ENCODE results near the gene ATP6AP2.
"Not testable (repeated sequence)": the region's sequence is repeated elsewhere in the genome, so short reads cannot be mapped to it uniquely, and the experiment has no call there.

The ATP6AP2 gene

GRCh38 chrX:40576291-40576690 is 4.5 kb upstream of the ATP6AP2 start:
- no peak for DNase-seq

DNA sequence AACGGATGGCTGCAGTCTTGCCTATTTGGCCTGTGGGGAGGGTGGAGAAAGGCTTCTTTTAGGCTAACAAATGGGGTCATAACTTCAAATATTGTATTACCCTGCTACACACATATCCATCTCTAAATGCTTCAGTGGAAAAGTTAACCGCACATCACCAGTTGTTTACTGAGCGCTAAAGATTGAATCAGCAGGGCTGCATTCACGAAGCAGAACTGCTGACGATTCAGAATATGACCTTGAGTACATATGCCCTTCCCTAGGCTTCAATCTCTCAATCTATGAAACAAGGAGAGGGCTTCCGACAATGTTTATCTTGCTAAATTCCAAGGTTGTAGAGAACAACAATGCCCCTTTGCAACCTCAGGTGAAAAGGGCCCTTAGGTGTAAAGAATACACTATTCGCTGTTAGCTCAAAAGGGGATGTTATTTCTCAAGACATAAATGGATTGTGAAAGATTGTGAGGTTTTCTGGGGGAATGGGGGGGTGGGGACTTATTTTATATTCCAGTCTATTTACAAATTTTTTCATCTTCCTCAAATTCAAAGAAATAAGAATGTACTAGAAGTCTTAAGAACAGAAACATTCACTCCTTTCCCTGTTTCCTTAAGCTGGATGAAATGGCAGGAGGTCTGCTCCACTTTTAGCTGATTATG is 2.6 kb upstream of the ATP6AP2 start:
- DNase-seq, result no peak

DNA sequence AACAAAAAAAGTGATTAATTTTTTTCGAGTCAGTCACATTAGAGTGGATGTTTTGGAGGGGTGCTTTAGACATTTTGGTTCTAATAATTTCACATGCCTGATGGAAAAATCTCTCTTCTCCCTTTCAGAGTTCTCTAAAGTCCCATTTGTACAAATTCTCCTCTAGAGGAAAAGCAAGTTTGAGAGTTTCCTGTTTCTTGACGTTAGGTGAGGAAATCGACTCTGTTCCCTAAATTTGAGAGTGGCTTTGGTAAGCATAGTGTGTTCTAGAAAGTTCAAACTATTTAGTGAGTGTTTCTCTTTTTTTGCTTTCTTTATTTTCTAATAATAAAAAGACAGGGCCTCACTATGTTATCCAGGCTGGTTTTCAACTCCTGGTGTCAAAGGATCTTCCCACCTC is 1.6 kb upstream of the ATP6AP2 start:
- no peak for DNase-seq

DNA sequence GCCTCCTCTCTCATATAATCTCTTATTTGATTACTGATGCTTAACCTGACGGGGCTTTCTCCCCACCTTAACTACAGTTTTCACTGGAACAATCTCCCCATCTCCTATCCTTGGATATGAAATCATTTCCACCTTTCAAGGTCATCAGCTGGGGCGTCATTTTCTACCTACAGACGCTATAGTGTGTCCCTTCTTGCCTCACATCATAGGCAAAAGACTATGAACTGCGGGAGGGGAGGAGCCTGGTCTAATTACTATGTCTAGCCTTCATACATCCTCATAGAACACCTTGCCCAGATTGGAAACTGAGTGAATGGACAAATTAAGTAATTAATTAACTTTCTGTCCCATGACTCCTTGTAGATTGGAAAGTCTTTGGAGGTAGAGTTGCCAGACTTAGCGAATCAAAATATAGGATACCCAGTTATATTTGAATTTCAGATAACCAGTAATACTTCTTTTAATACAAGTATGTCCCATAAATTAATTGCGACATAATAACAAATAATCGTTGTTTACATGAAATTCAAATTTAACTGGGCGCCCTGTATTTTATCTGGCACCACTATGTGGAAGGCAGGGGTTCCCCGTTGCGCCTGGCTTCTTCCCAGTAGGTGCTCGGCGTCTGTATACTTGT is 752 bp upstream of the ATP6AP2 start:
- DNase-seq, result no peak

DNA sequence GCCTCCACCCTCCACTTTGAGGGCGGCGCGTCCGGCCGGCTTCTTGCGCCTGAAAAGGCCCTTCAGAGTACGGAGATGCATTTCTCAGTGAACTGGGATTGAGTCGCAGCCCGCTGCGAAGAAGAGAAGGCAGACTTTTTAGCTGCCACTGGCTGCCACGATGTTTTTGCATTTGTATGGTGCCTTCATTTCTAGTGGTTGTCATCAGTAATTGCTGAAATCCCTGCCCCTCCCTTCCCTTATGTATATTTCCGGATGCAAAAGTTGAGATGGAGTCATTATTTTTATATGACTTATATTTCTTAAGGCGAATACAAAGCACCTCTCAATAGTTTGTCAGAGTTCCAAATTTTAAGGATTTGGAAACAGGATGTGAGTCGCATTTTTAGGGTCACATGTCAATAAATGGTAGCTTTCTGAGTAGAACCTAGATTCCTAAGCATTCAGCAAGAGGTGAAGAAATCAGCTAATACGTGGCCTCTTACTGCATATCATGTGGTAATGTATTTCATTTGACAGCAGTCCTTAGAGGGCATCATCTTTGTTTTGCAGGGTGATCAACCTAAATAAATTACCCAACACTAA is 658 bp downstream of the ATP6AP2 start:
- peak in 3 of 5 donors; percentile 4 to 23 (median 13) for DNase-seq

GRCh38 chrX:40582178-40582577 is 1.4 kb downstream of the ATP6AP2 start:
- DNase-seq, result not testable (repeated sequence)

DNA sequence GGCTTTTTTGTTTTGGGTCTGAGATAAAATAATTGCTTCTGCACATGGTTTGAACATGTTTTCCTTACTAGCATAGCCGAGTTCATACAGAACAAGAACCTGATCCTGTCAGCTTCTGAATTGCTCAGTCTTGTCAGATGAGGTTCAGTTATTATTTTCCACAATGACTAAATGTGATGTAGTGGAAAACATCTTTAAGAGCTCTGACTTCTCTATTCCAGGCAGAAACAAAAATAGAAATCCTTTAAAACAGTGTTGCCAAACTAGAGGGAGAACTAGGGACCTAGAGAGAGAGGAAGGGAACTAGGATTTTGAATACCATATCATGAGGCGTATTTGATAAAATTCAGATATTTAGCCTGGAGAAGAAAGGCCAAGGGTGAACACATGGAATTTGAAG is 2.0 kb downstream of the ATP6AP2 start:
- DNase-seq, result no peak

DNA sequence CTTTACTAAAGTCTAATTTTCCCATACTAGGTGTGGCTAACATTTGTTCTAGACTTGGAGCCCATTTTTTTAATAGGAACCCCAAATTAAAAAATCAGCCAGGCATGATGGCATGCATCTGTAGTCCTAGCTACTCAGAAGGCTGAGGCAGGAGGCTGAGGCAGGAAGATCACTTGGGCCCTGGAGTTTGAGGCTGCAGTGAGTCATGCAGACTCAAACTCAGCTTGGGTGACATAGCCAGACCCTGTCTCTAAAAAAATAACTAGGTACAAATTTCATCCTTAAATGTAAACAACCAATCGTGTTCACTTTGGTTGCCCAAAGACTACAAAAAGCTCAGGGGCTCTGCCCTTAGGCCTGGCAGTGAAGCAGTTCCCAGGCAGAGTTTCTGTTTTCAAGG is 6.9 kb downstream of the ATP6AP2 start:
- not testable (repeated sequence) for DNase-seq

GRCh38 chrX:40589616-40590321 is 9.0 kb downstream of the ATP6AP2 start:
- DNase-seq, result peak in 1 of 5 donors; percentile 56

DNA sequence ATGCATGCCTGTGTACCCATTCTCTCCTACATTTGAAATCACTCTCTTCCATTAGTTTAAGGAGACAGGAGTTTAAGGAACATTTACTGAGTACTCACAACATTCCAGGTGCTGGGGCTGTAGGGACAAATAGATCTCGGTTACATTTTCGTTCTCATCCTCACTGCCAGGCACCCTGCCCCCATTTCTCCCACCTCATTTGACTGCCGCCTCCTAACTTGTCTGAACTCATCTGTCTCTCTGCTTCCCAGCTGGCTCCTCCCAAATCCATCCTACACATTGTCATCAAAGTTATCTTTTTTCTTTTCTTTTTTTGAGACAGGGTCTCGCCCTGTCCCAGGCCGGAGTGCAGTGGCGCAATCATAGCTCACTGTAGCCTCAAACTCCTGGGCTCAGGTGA is 22.7 kb downstream of the ATP6AP2 start:
- DNase-seq, result no peak

DNA sequence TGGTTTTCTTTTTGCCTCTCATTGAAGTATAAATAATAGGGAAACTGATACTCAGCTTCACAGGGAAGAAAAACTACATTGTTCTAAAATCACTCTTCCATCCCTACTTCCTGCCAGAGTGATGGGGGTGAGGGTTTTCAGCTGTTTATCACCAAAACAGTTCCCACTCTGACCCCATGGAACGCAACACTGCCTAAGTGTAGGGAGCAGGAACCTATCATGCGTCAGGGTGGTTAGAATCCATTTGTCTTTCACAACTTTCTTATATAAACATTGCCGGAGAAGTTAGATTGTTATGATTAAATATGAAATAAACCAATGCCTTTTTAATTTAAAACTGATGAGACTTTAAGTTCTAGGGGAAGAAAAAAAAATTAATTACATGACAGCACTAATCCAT is 26.6 kb downstream of the ATP6AP2 start:
- no peak for DNase-seq

GRCh38 chrX:40612511-40612910 is 31.7 kb downstream of the ATP6AP2 start:
- DNase-seq, result no peak

DNA sequence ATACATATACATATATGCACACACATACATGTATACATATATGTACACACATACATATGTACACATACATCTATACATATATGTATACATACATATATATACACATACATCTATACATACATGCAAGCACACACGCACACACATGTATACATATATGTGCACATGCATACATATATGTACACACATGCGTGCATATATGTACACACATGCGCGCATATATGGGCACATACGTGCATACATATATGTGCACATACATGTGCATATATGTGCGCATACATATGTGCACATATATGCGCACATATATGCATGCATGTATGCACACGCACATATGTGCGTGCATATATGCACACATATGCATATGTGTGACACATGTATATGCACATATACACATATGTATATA is 35.2 kb downstream of the ATP6AP2 start:
- DNase-seq, result no peak

DNA sequence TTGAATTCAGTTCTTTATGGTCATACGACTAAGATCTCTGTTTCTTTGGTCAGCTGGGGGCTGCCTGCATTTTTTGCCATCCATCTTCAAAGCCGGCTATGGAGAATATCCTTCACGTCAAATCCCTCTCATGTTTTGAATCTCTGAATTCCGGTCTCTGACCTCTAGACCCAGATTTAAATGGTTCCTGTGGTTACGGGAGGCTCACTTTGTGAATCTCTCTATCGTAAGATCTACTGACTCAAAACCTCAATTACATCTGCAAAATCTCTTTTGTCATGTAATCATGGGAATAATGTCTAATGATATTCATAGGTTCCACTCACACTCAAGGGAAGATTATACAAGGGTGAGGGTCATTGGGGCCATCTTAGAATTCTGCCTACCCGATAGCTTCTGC is 36.8 kb downstream of the ATP6AP2 start:
- DNase-seq, result no peak

DNA sequence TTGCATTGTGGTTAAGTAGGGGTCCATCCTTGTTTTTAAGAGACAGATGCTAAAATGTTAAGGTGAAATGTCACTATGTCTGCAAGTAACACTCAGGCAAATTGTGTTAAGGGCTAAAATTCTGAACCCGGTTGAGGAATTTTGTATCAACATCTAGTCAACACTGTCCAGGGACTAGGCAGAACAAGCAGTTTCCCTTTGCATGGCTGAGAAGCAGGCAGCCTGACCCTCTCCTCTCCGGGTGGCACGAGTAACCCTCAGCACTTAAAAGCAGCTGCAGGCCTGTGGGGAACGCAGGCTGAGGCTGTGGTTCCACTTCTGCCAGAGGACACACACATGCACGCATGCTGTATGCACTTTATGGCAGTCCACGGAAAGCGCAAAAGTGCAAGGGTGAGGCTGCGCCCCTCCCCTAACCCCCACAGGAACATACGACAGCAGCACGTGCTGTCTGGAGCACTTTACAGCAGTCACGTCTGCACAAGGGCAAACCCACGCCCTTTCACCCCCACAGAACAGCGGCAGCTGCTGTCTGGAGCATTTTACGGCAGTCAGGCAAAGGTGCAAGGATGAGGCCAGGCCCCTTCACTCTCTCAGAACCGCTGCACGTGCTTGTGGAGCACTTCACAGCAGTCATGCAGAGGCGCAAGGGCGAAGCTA is 41.8 kb downstream of the ATP6AP2 start:
- DNase-seq, result no peak

DNA sequence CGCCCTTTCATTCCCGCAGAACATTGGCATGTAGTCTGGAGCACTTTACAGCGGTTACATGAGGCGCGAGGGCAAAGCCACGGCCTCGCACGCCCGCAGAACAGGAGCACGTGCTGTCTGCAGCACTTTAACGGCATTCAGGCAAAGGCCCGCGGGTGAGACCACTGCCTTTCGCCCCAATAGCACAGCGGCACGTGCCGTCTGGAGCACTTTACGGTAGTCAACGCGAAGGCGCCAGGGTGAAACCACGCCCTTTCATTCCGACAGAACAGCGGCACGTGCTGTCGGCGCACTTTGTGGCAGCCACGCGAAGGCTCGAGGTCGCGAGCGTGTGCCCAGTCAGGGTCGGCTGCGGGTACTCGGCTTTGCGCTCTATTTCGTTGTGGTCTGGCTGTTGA is 42.4 kb downstream of the ATP6AP2 start, which contains the start of gene MPC1L:
Gene MPC1L, plus strand, starts transcription at position 290 of the 398 bp plus-strand sequence. CDS start 138 bp downstream, outside the sequence.
- DNase-seq, result no peak

DNA sequence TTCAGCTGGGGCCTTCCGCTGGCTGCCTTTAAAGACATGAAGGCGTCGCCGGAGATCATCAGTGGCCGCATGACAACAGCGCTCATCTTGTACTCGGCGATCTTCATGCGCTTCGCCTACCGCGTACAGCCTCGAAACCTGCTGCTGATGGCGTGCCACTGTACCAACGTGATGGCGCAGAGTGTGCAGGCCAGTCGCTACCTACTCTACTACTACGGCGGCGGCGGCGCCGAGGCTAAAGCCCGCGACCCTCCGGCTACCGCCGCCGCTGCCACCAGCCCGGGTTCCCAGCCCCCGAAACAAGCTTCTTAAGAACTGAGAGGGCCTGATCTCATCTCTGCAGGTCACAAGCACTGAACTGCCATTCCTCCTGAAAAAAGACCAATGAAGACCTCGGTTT is 42.9 kb downstream of the ATP6AP2 start:
- no peak for DNase-seq

- DNase-seq, result no peak
These were observed 44.5 kb downstream of the ATP6AP2 start for GRCh38 chrX:40625294-40625693.

GRCh38 chrX:40628506-40628905 is 47.7 kb downstream of the ATP6AP2 start:
- DNase-seq, result no peak

DNA sequence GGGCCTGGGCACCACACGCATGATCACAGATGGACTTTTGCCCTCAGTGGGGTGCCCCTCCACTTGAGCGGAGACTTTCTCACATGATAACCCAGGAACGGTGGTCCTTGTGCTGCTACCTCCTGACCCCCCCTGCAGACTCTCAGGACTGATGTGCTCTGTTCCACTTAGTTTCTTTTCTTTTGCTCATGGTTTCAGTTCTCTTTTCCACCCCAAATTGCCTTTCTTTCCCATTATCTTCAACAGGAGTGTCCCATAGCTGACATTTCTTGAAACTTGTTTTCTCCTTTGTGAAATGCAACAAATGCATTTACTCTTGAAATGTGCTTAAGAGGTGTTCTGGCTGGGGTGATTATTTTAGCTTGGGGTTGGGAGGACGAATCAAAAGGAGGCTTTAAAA is 51.4 kb downstream of the ATP6AP2 start:
- DNase-seq, result no peak

DNA sequence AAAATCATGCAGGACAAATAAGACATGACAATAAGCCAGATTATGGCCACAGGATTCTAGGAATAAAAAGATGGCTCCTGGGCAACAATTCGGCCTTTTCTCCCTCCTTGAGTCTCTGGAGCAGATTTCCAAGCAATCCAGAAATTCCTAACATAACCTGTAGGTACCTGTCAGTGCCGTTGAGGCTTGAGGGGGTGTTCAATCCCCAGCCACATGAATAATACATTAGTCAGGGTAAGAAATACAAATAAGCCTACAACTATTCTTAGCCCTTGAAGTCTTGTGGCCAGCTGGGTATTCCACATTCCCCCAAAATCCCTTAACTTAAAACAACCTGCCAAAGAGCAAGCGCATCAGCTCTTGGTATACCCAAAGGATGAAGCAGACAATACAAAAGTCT is 56.9 kb downstream of the ATP6AP2 start:
- no peak for DNase-seq

DNA sequence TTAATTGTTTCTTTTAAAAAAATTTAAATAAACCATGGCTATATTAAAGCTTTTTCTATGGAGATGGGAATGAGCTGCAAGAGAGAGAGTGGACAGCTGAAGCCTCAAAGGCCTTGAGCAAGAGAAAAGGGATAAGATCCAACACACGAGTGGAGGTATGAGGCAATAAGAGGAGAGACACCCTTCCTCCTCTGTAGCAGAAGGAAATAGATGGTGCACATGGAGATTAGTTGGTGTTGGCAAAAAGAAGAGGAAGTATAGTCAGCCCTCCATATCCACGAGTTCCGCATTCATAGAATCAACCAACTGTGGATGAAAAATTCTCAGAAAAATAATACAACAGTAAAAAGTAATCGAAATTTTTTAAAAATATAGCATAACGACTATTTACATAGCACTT is 63.4 kb downstream of the ATP6AP2 start:
- no peak for DNase-seq

DNA sequence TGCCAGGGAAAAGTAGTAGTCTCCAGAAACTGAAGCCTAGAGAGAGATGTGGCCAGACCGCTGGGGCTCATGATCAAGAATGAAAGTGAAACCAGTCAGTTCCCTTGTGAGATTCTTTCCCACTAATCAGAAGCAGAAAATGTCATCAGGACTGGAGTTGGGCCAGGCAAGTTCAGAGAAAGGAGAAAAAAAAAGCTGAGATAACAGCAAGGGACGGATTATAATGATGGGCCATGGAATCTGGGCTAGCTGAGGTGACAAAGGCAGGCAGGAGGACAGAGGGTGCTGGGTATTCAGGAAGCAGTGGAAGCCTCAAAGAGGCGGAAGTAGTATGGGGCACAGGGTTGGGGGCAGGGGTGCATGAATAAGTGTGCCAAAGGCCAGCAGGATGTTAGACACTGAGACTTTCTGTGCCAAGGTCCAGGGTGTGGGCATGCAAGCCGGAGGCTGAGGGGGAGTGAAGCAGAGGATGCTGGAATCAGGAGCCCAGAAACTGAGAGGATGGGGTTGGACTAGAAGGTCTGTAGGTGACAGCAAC is 64.1 kb downstream of the ATP6AP2 start:
- DNase-seq, result peak in 4 of 5 donors; percentile 16 to 78 (median 22)

Data from T-helper 1 cell (primary cell).